Measurements from ENCODE around the gene CRELD2.

The CRELD2 gene

GRCh38 chr22:49965091-49966040, 46.9 kb downstream of the CRELD2 start:
- H3K4me1 ChIP-seq (ENCODE audit: control insufficient read depth, insufficient read depth, low read length), result peaks cover 11% of the 10 kb centered on the region
- H3K27ac ChIP-seq (ENCODE audit: low read length), result no peak overlapping the region
- no CpG with 5 or more reads among the region's 22 CpGs for WGBS (ENCODE audit: insufficient coverage, insufficient read length)
- no peaks in the 10 kb centered on the region for H3K9me3 ChIP-seq (ENCODE audit: control insufficient read depth, insufficient read depth, low read length)
- peaks cover 19% of the 10 kb centered on the region for H3K36me3 ChIP-seq (ENCODE audit: control insufficient read depth, insufficient read depth, low read length)
- H3K4me3 ChIP-seq (ENCODE audit: low read length), result no peak overlapping the region
- no peak for DNase-seq (ENCODE audit: low read depth, low spot score)
- H3K27me3 ChIP-seq (ENCODE audit: control insufficient read depth, insufficient read depth, low read length), result no peaks in the 10 kb centered on the region; the same call in 1 of the 2 replicates

GRCh38 chr22:49966041-49966773, 47.8 kb downstream of the CRELD2 start:
- peaks cover 19% of the 10 kb centered on the region for H3K36me3 ChIP-seq (ENCODE audit: control insufficient read depth, insufficient read depth, low read length)
- no peaks in the 10 kb centered on the region; the same call in 1 of the 2 replicates for H3K27me3 ChIP-seq (ENCODE audit: control insufficient read depth, insufficient read depth, low read length)
- no peak overlapping the region for H3K4me3 ChIP-seq (ENCODE audit: low read length)
- DNase-seq (ENCODE audit: low read depth, low spot score), result no peak
- no CpG with 5 or more reads among the region's 11 CpGs for WGBS (ENCODE audit: insufficient coverage, insufficient read length)
- H3K9me3 ChIP-seq (ENCODE audit: control insufficient read depth, insufficient read depth, low read length), result no peaks in the 10 kb centered on the region
- no peak overlapping the region for H3K27ac ChIP-seq (ENCODE audit: low read length)
- peaks cover 14% of the 10 kb centered on the region for H3K4me1 ChIP-seq (ENCODE audit: control insufficient read depth, insufficient read depth, low read length)

DNA sequence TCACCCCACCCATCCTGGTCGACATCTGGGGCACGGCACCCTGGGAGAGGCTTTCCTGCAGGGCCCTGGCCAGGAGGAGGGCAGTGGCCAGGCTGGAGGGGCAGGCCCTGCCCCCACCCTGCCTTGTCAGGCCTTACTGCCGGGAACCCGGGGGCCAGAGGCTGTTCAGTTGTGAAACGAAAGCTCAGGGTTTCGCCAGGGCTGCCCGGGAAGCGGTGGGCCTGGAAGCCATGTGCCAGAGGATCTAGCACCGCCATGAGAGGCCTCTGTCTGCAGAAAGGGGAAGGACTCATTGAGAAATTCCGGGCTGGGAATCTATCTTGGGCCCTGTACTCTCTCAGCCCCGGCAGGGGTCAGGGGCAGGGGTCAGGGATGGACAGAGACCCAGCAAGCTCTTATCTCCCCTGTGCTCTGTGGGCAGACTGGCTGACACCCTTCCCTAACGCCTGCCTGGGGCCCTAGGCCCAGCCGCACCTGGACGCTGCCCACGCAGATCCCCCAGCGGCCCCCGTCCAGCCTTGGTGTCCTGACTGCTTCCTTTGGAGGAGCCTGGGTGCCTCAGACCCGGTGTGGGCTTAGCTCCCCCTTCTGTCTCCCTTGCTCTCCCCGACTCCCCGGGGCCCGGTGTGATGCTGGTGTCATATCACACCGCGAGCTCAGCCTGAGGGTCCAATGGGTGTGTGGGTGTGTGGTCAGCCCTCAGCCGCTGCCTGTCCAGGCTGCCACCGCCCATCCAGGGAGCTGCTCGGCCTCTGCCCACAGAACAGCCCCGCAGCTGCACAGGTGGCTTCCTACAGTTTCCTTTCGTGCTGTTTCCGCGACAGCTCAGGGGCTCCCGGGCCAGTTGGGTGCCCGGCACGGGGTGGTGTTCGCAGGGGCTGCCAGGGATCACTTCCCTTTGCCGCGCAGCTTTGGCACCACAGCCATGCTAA, 48.6 kb downstream of the CRELD2 start:
- Histone ChIP-seq H3K27ac (ENCODE audit: low read length) (no peak overlapping the region), H3K36me3 (ENCODE audit: control insufficient read depth, insufficient read depth, low read length) (peaks cover 16% of the 10 kb centered on the region), H3K27me3 (ENCODE audit: control insufficient read depth, insufficient read depth, low read length) (no peaks in the 10 kb centered on the region), H3K4me1 (ENCODE audit: control insufficient read depth, insufficient read depth, low read length) (peaks cover 10% of the 10 kb centered on the region), H3K9me3 (ENCODE audit: control insufficient read depth, insufficient read depth, low read length) (no peaks in the 10 kb centered on the region), H3K4me3 (ENCODE audit: low read length) (no peak overlapping the region)
- no peak for DNase-seq (ENCODE audit: low read depth, low spot score)
- WGBS (ENCODE audit: insufficient coverage, insufficient read length), result no CpG with 5 or more reads among the region's 36 CpGs

DNA sequence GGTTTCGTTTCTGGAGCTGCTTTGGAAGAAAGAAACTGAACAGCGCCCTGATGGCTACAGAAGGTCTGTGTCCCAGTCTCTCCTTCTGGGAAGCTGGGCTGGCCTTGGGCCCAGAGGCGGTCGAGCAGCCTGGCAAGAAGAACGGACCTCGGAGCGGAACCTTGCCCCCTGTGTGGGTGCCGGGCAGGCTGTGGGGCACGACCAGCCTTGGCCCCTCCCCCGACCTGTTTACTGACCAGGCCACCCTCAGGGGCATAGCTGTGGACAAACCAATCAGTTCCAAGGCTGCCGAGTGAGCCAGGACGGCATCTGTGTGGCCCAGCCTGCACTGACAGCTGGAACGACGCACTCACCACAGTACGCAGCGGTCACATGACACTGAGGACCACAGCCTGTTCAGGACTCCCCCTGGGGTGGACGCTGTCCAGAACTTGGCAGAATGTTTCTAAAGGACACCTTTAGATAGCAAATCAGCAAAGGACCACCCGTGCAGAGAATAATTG, 49.3 kb downstream of the CRELD2 start:
- Histone ChIP-seq H3K4me1 (ENCODE audit: control insufficient read depth, insufficient read depth, low read length) (peaks cover 6% of the 10 kb centered on the region), H3K4me3 (ENCODE audit: low read length) (no peak overlapping the region), H3K27me3 (ENCODE audit: control insufficient read depth, insufficient read depth, low read length) (peaks cover 2% of the 10 kb centered on the region; the same call in 1 of the 2 replicates), H3K36me3 (ENCODE audit: control insufficient read depth, insufficient read depth, low read length) (peaks cover 13% of the 10 kb centered on the region), H3K27ac (ENCODE audit: low read length) (no peak overlapping the region), H3K9me3 (ENCODE audit: control insufficient read depth, insufficient read depth, low read length) (no peaks in the 10 kb centered on the region)
- DNase-seq (ENCODE audit: low read depth, low spot score), result no peak
- WGBS (ENCODE audit: insufficient coverage, insufficient read length), result no CpG with 5 or more reads among the region's 18 CpGs

DNA sequence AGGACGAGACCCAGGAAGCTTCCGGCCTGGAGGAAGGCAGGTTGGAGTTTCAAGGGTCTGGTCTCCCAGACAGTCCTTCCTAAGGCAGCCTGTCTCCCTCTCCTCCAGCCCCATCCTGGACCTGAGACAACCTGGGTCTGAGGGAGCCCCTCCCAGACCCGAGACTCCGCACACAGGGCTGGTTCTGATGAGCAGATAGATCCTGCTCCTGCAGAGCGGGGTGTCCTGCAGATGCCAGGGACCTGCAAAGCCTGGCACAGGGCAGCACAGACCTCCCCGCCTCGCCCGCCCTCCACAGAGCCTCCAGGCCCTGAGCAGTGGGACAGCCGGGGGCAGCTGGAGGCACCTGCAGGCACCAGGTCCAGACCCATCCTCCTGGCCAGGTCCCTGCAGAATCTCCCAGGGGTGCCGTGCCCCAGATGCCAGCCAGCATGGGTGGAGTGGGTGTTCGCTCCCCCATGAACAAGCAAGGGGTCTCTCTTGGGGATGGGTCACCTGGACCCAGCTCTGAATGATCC, 49.9 kb downstream of the CRELD2 start:
- Histone ChIP-seq H3K36me3 (ENCODE audit: control insufficient read depth, insufficient read depth, low read length) (peaks cover 6% of the 10 kb centered on the region), H3K4me3 (ENCODE audit: low read length) (no peak overlapping the region), H3K9me3 (ENCODE audit: control insufficient read depth, insufficient read depth, low read length) (no peaks in the 10 kb centered on the region), H3K27me3 (ENCODE audit: control insufficient read depth, insufficient read depth, low read length) (peaks cover 3% of the 10 kb centered on the region; the same call in 1 of the 2 replicates), H3K4me1 (ENCODE audit: control insufficient read depth, insufficient read depth, low read length) (peaks cover 2% of the 10 kb centered on the region), H3K27ac (ENCODE audit: low read length) (no peak overlapping the region)
- no peak for DNase-seq (ENCODE audit: low read depth, low spot score)
- WGBS (ENCODE audit: insufficient coverage, insufficient read length), result no CpG with 5 or more reads among the region's 11 CpGs

- peaks cover 2% of the 10 kb centered on the region for H3K4me1 ChIP-seq (ENCODE audit: control insufficient read depth, insufficient read depth, low read length)
- WGBS (ENCODE audit: insufficient coverage, insufficient read length), result no CpG with 5 or more reads among the region's 16 CpGs
- DNase-seq (ENCODE audit: low read depth, low spot score), result no peak
Measured at GRCh38 chr22:49968831-49969661, 50.6 kb downstream of the CRELD2 start.

DNA sequence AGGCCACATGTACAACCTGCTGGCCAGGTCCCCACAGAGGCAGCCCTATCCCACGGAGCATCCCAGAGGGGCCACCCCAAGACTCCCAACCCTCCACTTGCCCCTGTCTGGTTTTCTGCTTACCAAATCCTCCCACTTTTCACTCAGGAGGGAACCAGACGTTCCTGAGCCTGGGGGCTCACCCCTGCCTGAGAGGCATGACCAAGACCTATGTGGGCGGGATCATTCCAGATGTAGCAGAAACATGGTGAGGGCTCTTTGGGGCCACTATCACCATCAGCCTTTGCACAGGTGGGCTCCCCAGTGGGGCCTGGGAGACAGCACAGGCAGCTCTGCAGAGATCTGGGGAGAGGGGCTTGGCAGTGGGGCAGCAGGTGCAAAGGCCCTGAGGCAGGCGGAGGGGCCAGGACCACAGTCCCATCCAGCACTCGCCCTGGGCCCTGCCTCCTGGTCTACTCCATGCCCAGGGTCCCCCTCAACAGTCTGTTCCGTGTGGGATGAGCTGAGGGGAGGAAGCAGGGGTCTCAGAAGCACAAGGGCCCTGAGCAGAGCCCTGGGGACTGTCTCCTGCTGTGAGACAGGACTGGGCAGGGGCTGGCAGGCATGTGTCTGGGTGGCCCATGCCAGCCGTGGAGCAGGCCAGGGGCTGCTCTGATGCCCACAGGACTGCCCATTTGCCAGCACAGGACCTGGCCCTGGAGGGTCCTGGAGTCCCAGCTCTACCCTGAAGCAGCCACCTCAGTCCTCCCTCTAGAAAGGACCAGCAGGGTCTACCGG, 51.5 kb downstream of the CRELD2 start:
- WGBS (ENCODE audit: insufficient coverage, insufficient read length), result no CpG with 5 or more reads among the region's 8 CpGs
- Histone ChIP-seq H3K27ac (ENCODE audit: low read length) (no peak overlapping the region), H3K4me3 (ENCODE audit: low read length) (no peak overlapping the region), H3K9me3 (ENCODE audit: control insufficient read depth, insufficient read depth, low read length) (no peaks in the 10 kb centered on the region), H3K36me3 (ENCODE audit: control insufficient read depth, insufficient read depth, low read length) (no peaks in the 10 kb centered on the region), H3K27me3 (ENCODE audit: control insufficient read depth, insufficient read depth, low read length) (peaks cover 3% of the 10 kb centered on the region; the same call in 1 of the 2 replicates), H3K4me1 (ENCODE audit: control insufficient read depth, insufficient read depth, low read length) (peaks cover 2% of the 10 kb centered on the region)
- no peak for DNase-seq (ENCODE audit: low read depth, low spot score)

More at GRCh38 chr22:49968831-49969661, 50.6 kb downstream of the CRELD2 start:
- Histone ChIP-seq H3K9me3 (ENCODE audit: control insufficient read depth, insufficient read depth, low read length) (no peaks in the 10 kb centered on the region), H3K36me3 (ENCODE audit: control insufficient read depth, insufficient read depth, low read length) (0 out of 2 replicates have a peak, but pooled peaks cover 5% of the 10 kb centered on the region), H3K27ac (ENCODE audit: low read length) (no peak overlapping the region), H3K4me3 (ENCODE audit: low read length) (no peak overlapping the region), H3K27me3 (ENCODE audit: control insufficient read depth, insufficient read depth, low read length) (peaks cover 3% of the 10 kb centered on the region; the same call in 1 of the 2 replicates)

DNA sequence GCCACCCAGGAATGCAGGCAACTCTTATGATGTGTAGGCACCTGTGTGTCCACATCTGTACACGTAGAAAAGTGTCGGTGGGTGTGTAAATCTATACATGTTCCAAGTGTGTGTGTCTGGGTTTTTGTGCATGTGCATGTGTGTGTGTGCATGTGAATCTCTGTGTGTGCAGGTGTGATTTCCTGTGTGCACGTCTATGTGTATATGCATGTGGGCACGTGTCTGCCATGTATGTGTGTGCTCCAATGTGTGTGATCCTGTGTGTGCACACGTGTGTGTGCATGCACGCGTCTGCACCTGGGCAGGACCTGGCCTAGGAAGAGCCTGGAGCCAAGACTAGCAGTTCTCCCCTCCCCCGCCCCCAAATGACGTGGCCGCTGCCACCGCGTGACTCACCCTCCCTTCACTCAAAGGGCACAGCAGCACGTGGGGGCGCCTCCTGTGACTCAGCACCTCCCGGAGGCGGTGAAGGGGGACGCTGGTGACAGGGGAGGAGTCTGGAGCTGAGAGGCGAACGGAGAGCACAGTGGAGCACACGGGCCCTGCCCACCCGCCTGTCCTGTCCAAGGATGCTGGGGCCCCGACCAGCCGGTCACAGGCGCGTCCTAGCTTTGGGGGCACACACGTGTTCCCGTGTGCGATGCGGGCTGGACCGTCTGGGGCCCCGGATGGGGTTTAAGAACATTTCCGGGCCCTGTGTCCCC, 52.2 kb downstream of the CRELD2 start:
- no CpG with 5 or more reads among the region's 32 CpGs for WGBS (ENCODE audit: insufficient coverage, insufficient read length)
- no peaks in the 10 kb centered on the region for H3K36me3 ChIP-seq (ENCODE audit: control insufficient read depth, insufficient read depth, low read length)
- H3K4me3 ChIP-seq (ENCODE audit: low read length), result peak overlapping the region; percentile 39; the same call in 1 of the 2 replicates
- H3K9me3 ChIP-seq (ENCODE audit: control insufficient read depth, insufficient read depth, low read length), result no peaks in the 10 kb centered on the region
- H3K27ac ChIP-seq (ENCODE audit: low read length), result no peak overlapping the region
- DNase-seq (ENCODE audit: low read depth, low spot score), result no peak
- H3K4me1 ChIP-seq (ENCODE audit: control insufficient read depth, insufficient read depth, low read length), result peaks cover 5% of the 10 kb centered on the region
- H3K27me3 ChIP-seq (ENCODE audit: control insufficient read depth, insufficient read depth, low read length), result peaks cover 3% of the 10 kb centered on the region; the same call in 1 of the 2 replicates
